ENCODE results near the gene TMEM11.

Gene TMEM11

DNA sequence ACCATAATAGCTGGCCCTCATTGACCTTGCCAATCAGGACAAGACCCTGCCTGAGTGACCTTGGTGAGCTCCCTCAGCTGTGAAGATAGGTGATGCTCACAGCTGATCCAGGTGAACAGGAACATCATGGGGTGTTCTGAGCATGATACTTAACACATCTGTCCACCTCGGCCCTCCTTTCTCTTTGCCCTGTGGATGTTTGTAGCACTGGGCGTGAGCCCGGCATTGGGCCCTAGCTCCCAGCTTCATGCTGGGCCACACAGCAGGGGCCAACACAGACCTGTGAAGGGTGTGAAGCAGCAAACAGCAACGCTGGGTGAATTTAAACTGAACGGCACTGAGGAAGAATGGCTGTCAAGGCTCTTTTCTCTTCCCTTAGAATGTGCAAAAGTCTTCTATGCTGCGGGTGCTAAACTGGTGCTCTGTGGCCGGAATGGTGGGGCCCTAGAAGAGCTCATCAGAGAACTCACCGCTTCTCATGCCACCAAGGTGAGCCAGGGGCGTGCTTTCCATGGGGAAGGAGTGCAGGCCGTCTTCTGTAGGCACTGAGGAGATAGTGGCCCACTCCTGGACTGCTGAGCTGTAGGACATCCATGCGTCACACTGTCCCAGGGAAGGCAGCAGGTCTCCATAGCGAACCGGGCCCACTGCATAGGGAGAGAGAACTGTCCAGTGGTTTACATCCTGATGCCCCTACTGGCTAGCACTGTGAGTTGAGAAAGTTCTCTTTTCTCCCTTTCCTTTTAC, 35.9 kb downstream of the TMEM11 start:
- DNase-seq, result no peak

DNA sequence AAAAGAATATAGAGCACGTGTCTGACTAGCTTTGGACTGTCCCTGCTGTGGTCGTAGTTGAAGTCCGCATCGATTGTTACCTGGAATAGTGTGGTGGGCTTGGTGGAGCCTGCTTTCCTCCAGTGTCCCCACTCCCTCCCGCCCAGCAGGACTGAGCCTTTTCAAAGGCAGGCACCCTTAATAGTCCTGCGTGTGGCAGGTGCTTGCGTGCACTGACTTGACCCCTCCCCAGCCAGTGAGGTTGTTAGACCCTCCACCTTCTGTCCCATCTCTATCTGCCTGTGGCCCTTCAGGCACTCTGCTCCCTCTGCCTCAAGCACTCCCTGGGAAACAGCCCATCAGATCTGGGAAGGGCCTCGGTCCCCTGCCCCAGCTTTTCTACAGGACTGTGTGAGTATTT, 36.6 kb downstream of the TMEM11 start:
- no peak for DNase-seq

DNA sequence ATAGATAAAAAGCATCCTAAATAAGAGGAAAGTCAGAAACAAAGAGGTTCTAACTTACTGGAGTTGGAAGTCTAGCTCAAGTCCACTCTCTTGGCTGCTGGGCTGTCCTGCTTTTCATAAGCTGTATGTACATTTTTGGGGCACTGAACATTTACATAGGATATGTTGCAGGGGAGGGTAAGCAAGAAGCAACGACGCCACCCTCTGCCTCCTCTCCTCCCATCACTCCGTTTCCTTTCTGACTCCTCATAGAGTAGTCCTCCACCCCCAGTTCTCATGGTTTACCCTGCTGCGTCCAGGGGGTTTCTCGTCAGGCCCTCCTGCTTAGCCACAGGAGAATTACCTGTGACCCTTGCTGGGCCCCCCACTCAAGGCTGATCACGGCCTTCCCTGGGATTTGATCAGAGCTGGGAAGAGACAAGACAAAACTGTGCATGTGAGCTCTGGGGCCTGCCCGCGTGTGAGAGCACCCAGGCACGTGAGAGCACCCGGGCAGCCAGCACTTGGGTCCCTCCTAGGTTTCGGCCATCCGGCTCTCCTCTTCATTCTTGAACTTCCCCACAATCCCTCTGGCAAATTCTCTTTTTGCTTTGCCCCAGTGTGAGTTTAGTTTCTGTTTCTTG, 37.1 kb downstream of the TMEM11 start:
- no peak for DNase-seq

DNA sequence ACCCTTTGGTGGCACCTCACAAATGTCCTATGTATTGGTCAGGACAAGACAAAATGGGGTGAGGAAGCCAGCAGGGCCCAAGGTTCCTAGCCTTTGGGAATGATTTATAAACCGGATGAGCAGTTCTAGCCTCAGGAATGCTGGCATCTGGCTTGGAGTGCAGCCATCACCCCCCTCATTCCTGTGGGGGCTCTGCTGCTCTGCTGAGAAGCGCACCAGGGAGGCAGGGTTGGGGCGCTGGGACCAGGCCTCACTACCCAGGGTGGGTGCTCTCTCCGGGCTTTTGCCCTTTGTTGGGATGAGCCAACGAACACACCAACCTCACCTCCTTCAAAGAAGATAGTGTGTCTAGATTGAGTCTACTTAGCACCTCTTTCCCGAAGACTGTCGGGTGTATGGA, 39.2 kb downstream of the TMEM11 start:
- DNase-seq, result no peak

DNA sequence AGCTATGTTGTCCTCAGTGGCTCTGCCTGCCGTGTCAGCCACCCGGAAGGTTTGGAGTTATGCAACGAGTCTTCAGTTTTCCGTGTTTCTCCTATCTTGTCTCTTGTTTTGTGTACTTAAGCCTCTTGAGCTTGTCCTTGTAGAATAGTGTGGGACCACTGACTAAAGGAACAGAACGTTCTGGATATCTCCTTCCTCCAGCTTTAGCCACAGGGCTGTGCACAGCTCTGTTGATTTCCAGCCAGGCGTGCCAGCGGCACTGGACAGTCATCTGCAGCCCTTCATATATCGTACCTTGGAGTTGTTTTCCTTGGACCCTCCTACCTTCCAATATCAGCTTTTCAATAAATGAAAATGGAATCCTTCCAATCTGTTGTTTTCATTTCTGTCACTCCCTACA, 39.8 kb downstream of the TMEM11 start:
- DNase-seq, result no peak

DNA sequence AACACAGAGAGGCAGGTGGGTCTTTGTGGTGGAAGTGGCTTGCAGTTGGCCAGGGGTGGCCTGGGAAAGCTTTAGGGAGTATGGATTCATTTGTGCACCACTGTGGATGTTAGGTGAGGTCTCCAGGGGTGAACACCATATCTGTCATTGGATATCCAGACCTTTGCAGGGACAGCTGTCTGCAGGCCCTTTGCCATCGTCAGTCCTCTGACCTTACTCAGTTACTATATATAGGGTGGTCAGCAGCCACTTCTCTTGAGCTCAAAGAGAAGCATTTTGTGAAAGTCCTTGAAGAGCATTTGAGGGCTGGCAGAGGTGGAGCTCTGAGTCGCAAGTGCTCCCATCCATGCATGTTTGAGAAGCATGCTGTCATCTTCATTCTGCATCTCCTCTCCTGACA, 40.4 kb downstream of the TMEM11 start:
- DNase-seq, result no peak

DNA sequence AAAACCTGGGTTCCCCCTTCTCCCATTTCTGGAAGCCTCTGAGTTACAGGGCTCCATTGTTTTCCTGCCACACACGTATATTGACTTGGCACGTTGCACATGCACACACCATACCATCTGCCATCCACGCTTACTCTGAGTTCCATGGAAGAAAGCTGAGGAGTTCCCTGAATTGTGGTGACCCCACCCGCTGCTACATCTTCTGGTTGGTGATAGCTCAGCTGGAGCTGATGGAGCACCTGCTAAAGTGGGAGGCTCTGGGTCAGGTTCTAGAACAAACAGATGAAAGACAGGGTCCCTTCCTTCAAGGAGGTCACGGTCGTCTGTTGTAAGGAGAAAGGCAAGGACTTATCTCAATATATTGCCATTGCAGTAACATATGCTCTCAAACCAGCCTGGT, 41.1 kb downstream of the TMEM11 start:
- no peak for DNase-seq

DNA sequence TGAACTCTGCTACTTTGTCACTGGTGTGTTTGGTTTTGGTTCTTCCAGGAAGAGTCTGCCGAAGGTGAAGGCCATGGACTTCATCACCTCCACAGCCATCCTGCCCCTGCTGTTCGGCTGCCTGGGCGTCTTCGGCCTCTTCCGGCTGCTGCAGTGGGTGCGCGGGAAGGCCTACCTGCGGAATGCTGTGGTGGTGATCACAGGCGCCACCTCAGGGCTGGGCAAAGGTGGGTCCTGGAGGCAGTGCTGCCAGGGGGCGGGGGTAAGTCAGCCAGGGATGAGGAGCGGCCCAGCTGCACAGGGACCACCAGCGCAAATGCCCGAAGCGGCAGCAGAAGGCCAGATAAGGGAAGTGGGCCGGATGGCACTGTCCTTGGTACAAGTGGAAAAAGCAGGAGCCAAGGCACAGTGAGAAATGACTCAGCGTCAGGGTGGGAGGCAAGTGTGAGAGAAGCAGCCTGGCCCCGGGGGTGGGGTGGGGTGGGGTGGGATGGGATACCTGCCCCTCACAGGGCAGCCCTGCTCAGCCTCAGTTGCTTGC, 41.9 kb downstream of the TMEM11 start:
- DNase-seq, result no peak

DNA sequence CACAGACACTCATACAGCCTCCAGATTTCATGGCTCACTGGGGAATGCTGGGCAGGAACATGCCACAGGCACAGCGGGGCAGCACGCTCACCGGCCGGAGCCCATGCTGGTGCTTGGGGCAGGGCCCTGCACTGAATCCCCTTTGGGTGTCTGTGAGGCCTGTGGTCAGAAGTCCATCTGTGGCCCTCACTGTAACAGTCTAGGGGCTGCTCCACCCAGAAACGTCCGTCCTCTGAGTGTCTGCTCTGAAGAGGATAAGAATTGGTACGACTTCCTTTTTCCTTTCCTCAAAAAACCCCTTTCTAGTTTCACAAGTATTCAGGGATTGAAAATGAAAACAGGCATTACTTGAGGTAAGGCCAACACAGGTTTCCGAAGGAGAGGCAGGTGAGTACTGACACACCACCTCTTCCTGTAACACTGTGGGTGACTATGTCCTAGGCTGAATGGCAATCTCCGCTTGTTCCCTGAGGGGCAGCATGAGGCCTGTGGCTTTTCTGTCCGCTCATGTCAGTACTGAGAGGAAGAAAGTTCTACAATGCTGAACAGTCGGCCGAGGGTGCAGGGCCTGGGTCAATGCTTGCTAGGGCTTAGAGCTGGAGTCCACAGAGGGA, 42.5 kb downstream of the TMEM11 start:
- no peak for DNase-seq

DNA sequence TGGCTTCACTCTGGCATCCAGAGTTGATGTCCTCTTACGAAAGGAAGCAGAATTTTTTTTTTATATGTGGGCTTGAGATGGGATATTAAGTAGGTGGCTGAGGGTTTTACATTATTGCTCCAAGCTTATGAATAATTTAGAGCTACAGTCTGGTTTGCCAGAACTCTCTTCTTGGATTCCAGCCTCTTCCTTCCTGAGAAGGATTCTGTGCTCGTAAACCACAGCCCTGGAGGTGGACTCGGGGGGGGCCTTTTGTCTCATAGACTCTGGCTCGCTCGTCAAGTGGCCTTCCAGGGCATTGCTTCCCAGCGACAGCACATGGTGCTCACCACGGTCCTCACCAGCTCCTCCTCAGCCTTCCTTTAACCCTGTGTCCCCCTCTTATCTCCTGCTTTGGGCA, 43.2 kb downstream of the TMEM11 start:
- DNase-seq, result no peak

DNA sequence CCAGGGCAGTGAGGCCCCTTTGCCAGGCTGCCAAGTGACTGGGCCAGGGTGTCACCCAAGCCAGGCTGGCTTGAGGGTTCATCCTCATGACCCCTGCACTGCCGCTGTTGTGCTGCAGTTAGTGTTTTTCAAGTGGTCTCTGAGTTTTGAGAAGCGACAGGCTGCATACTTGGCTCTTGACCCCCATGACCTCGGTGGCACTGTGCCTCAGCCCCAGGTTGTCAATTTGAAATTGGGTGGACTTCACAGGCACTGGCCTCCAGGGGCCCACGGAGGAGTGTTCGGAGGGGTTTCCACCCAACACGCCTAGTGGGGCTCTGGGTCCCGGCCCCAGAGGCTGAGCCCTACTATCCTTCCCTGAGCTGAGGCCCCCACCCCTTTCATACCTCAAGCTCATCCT, 44.5 kb downstream of the TMEM11 start:
- no peak for DNase-seq

DNA sequence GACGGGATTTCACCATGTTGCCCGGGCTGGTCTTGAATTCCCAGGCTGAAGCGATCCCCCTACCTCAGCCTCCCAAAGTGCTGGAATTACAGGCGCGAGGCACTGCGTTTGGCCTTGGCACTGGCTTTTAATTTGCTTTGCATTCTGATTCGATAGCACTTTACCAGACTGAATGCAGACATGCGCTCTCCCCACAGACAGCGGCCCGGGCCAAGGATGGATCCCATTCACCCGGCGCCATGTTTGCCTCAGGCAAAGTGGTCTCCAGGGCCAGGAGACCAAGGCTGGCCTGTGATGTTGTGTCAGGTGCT, 45.5 kb downstream of the TMEM11 start:
- DNase-seq, result no peak

DNA sequence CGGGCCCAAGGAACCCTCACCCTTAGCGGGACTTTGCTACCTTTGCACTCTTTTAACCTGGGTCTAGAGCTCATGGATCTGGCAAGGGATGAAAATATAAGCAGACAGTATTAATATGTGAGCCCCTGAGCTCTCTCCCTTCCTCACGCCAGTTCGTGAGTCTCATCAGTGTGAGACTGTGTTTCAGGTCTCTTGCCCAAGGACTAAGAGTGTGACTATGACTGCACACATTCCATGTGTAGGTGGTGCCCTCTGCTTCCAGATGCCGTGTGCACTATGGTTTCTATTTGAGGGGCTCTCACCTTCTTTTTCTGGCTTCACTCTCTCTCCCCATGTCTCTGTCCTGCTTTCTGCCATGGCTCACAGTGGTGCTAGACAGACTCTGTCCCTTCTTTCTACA, 46.7 kb downstream of the TMEM11 start:
- DNase-seq, result no peak

DNA sequence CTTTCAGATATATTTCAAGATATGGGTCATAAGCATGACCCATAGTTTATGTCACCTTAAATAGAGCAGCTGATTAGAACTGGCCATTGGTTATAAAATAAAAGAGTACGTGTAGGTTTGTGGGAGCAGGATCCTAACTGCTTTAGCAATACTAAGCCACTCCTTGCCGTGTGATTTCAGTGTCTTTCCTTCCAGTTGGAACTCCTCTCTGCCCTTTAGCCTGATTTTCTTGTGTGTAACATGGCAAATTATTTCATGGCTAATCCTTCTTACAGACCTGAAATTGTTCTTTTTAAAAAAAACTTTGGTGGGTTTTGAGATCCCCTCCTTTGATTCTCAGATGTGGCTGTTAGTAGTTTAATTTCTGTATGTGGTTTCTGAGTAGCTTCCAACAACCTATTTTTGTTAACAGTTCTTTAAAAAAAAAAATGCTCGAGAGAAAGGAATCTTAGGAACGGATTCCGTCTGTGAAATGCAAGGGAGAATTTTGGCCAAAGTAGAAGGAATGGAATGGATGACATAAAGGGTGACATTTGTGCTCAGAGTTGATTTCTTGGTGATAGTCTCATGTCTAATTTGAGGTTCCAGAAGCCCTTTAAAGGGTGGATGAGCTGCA, 47.3 kb downstream of the TMEM11 start:
- DNase-seq, result no peak

DNA sequence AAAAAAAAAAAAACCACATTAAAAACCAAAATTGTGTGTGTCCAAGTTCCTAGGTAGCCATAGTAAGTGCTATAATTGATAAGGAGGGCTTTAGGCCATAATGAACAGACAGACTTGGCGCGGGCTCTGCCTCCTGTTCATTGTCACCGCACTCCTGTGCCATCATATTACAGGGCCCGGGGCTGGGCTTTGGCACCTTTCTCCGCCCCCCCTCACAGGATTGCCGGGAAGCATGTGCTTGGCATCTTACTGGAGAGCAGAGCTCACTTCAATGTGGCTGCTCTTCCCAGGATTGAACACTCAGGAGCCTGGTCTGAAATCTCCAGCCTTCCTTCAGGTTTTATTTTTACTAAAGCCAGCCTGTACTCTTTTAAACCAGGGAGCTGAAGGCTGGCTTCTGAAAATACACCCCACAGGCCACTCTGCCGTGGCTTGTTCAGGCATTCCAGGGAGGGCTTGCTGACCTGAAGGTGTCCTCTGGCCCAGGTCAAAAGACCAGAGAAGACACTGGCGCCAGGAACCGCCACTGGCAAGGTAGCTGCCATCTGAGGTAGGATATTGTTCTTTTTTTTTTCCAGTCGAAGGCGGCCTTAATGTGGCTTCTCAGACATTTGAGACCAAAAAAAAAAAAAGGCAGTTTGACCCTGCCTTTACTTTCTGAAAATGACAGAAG, 47.9 kb downstream of the TMEM11 start:
- DNase-seq, result no peak

DNA sequence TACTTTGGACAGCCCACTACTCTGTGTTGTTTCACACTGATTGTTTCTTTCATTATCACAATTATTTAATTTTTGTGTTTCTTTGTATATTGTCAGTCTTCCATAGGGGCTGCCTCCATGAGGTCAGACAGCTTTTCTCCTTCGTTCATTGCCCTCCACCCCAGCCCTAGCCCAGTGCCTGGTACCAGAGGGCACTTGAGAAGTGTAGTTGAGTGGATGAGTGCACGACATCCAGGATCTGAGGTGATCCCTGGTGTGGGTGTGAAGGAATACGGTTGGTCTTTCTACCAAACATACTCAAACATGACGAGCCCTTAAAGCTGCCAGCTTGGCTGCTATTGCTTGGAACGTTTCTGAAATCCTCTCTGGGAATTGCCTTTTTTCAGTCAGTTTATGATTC, 49.3 kb downstream of the TMEM11 start:
- DNase-seq, result no peak

DNA sequence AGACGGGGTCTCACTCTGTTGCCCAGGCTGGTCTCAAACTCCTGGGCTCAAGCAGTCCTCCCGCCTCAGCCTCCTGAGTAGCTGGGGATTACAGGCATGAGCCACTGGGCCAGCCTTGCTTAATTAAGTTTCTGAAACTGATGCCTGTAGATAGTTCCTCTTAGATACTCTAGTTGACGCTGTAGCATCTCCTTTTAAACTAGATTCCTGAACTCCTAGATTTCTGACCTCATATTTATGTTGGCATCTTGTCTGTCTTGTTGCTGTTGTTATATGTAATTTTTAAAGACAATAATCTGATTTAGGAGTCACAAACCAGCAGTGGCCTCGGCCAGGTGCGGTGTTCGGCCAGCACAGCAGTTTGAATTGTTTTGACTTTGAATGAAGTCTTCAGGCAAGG, 49.7 kb downstream of the TMEM11 start:
- DNase-seq, result no peak

DNA sequence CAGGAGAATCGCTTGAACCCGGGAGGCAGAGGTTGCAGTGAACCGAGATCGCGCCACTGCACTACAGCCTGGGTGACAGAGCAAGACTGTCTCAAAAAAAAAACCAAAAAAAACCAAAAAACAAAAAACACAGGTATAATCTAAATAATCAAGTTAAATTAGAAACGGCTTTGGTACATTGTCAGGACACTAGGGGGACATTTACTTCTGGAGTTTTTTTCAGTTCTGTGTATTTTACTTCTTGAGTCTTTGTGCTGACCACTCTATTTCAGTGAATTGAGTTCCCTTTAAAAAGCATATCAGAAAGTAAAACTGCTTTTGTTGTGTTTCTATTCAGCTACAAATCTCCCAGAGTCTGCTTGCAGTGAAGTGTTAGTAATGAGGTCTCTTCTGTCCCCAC, 50.9 kb downstream of the TMEM11 start:
- DNase-seq, result no peak

DNA sequence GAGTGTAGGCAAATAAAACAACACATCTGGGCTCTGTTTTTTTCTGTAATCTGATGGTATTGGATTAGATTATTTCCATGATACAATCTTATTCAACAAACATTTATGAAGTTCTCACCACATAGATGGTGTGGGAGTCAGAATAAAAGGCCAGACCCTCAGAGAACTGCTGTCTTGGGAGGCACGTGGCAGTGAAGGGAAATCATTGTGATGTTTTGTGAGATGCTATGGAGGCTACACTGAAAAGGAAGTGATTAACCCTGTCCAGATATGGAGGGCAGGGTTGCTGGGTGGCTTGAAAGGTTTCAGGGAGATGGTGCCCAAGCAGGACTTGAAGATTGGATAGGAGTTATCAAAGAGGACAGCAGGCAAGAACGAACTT, 51.6 kb downstream of the TMEM11 start:
- DNase-seq, result no peak

DNA sequence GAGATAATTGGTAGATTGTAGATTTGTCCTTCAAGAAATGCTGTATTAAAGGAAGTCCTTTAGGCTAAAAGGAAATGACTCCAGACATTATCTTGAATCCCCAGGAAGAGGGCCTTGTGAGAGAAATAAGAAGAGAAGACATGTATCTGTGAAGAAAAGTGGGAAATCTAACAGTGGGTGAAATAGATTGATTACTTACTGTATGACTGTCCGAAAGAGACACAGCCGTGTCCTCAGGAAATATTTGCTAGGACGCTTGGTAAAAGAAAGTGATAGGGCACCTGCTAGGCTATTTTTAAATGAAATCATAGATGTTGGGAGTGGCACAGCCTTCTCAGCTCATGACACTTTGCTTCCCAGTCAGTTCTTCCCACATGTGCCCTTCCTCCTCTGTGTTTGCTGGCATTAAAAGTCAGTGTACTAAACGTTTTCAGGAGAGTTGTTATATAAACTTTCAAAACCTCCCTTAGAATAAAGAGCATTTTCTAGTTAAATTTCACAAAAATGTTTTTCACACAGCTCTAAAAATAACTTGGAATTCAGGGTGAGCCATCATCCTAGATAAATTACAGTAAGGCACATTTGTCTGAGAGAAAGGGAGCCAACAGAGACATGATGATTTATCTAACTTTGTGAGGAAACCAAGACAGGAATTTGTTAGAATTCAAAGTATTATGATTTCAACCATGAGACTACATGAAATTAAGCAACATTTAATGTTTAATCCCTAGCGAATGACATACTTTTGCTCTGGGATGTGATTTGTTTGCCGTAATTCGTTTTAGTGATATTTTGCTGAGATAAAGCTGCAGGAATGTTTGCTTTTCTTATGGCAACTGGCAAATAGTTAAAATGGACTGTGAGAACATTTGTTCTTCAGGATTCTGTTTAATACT, 52.2 kb downstream of the TMEM11 start:
- no peak for DNase-seq

DNA sequence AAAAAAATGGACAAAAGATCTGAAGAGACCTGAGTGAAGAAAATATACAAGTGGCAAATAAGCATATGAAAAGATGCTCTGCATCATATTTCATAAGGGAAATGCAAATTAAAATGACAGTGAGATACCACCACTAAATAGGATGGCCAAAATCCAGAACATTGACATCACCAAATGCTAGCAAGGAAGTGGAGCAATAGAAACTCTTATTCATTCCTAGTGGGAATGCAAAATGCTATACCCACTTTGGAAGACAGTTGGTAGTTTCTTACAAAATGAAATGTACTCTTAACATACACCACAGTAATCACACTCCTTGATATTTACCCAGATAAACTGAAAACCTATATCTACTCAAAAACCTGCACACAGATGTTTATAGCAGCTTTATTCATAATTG, 53.6 kb downstream of the TMEM11 start:
- no peak for DNase-seq

DNA sequence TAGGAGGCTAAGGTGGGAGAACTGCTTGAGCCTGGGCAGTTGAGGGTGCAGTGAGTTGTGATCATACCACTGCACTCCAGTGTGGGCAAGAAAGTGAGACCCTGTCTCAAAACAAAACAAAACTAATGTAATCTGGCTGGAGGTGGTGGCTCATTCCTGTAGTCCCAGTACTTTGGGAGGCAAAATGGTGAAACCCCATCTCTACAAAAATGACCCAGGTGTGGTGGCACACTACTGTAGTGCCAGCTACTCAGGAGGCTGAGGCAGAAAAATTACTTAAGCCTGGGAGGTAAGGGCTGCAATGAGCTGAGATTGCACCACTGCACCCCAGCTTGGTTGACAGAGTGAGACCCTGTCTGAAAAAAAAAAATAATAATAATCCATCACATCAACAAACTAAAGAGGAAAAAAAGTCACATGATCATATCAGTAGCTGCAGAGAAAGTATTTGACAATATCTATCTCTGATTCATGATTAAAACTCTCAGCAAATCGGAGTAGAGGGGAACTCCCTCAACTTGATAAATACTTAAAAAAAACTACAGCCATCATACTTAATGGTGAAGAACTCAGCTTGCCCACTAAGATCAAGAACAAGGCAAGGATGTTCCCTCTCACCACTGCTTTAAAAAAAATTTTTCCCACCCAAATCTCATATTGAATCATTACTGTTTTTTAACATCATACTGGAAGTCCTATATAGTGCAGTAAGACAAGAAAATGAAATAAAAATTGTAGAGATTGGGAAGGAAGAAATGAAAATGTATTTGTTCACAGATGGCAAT, 56.2 kb downstream of the TMEM11 start:
- no peak for DNase-seq
